A673 (cell line): ENCODE data around the gene MDH1. TPM values are rescaled to one million over a fixed set of nuclear protein-coding genes. Genes with fewer than 3 reads are reported as not detected.

Experiments
- BruUV-seq: library from RNA; stranded (reverse); fragments of 400-500 nt; replicated peaks from 2 replicates; lab custom pipeline; 2021; lab: Mats Ljungman, UMichigan
- CTCF ChIA-PET: fragments of 300-600 bp; sonication (Branson Sonifier 250); formaldehyde crosslinking; loops from one replicate; lab custom pipeline; 2022; ENCODE audit warnings: antibody characterized with exemption; lab: Charles Lee
- POLR2A ChIA-PET: fragments of 300-600 bp; sonication (Branson Sonifier 250); formaldehyde crosslinking; loops from one replicate; lab custom pipeline; 2022; ENCODE audit warnings: antibody characterized with exemption; ENCODE audit not compliant: low non-redundant PET; lab: Charles Lee
- DNase-seq: peaks from one replicate; pipeline ENCODE4 v3.0.0-alpha.2; 2015; ENCODE audit warnings: low spot score
- H3K27ac ChIP-seq: fragments of 200-600 bp; sonication (generic); 2 replicates; pipeline ENCODE4 v1.5.1; 2016; ENCODE audit warnings: mixed run types, low read depth, mild to moderate bottlenecking, mixed read lengths, antibody characterized with exemption, low read length; ENCODE audit not compliant: poor library complexity, severe bottlenecking
- H3K27me3 ChIP-seq: fragments of 200-600 bp; sonication (generic); replicated peaks from 2 replicates; pipeline ENCODE4 v1.6.1; 2017; ENCODE audit warnings: mixed run types, low read depth, mild to moderate bottlenecking, mixed read lengths, antibody characterized with exemption, low read length; ENCODE audit not compliant: insufficient read depth, poor library complexity
- H3K36me3 ChIP-seq: fragments of 200-600 bp; sonication (generic); 2 replicates; pipeline ENCODE4 v1.6.1; 2016; ENCODE audit warnings: mixed run types, mild to moderate bottlenecking, mixed read lengths, antibody characterized with exemption, low read length; ENCODE audit not compliant: insufficient read depth, poor library complexity, severe bottlenecking
- H3K4me1 ChIP-seq: fragments of 200-600 bp; sonication (generic); 2 replicates; pipeline ENCODE4 v1.6.1; 2017; ENCODE audit warnings: mixed run types, mild to moderate bottlenecking, mixed read lengths, antibody characterized with exemption, low read length; ENCODE audit not compliant: insufficient read depth, poor library complexity, severe bottlenecking
- H3K4me3 ChIP-seq: fragments of 200-600 bp; sonication (generic); 2 replicates; pipeline ENCODE4 v1.5.1; 2016; ENCODE audit warnings: low read depth, mixed run types, mild to moderate bottlenecking, mixed read lengths, low read length; ENCODE audit not compliant: poor library complexity, severe bottlenecking
- H3K9me3 ChIP-seq: fragments of 200-600 bp; sonication (generic); 2 replicates; pipeline ENCODE4 v1.6.1; 2016; ENCODE audit warnings: mixed run types, low read depth, mild to moderate bottlenecking, mixed read lengths, antibody characterized with exemption, low read length; ENCODE audit not compliant: poor library complexity, severe bottlenecking
- CTCF ChIP-seq: fragments of 300-800, 200-600 bp; sonication (generic); conservative IDR thresholded peaks from 2 replicates; pipeline ENCODE4 v1.5.1; 2017; ENCODE audit warnings: low read depth, mild to moderate bottlenecking, antibody characterized with exemption, low read length, moderate library complexity, mixed read lengths
- EZH2 ChIP-seq: fragments of 200-600 bp; sonication (generic); IDR thresholded peaks from 2 replicates; pipeline ENCODE4 v1.6.1; 2017; ENCODE audit warnings: borderline replicate concordance, low read depth, mild to moderate bottlenecking, mixed read lengths, antibody characterized with exemption, low read length; ENCODE audit not compliant: poor library complexity, severe bottlenecking
- intact Hi-C: fragments of 100-400 bp; cut with micrococcal nuclease; formaldehyde crosslinking; loops from one replicate; pipeline ENCODE4 v1.10.0; 2022; ENCODE audit not compliant: unreplicated experiment
- total RNA-seq: library from RNA; stranded (reverse); gene quantifications from 2 replicates; pipeline ENCODE4 v1.2.3, GENCODE V29; 2021

The MDH1 gene
- total RNA-seq, 1 experiment from 2014 or later: 185 TPM

GRCh38 chr2:63594660-63595059 lies 5.9 kb downstream of the MDH1 start:
- POLR2A ChIA-PET: no interaction called here
- CTCF ChIA-PET: no interaction called here
- Histone ChIP-seq H3K4me1 (peaks cover 17% of the 10 kb centered on the region), H3K36me3 (peaks cover 28% of the 10 kb centered on the region), H3K27ac (no peak overlapping the region), H3K4me3 (no peak overlapping the region), H3K9me3 (no peaks in the 10 kb centered on the region), H3K27me3 (no peaks in the 10 kb centered on the region)
- no peak for DNase-seq
- TF ChIP-seq EZH2: no peak
- no peak for TF ChIP-seq CTCF
- intact Hi-C loops: no loop called here
- BruUV-seq: no TSS peak

GRCh38 chr2:63596401-63596883 lies 7.7 kb downstream of the MDH1 start:
- CTCF ChIA-PET: no interaction called here
- intact Hi-C loops: no loop called here
- BruUV-seq: no TSS peak

GRCh38 chr2:63598981-63599380 lies 10.2 kb downstream of the MDH1 start:
- intact Hi-C loops: no loop called here
- Histone ChIP-seq H3K4me3 (no peak overlapping the region), H3K4me1 (no peaks in the 10 kb centered on the region), H3K27me3 (no peaks in the 10 kb centered on the region), H3K27ac (no peak overlapping the region), H3K9me3 (no peaks in the 10 kb centered on the region), H3K36me3 (peaks cover 45% of the 10 kb centered on the region)
- no TSS peak for BruUV-seq
- ChIA-PET POLR2A (no interaction called here), CTCF (no interaction called here)
- no peak for DNase-seq
- TF ChIP-seq CTCF: no peak
- TF ChIP-seq EZH2: no peak

More at GRCh38 chr2:63596401-63596883, 7.7 kb downstream of the MDH1 start:
- no peaks in the 10 kb centered on the region for H3K27me3 ChIP-seq
- no peaks in the 10 kb centered on the region for H3K9me3 ChIP-seq
- H3K27ac ChIP-seq: no peak overlapping the region
- H3K4me3 ChIP-seq: no peak overlapping the region
- no peak for TF ChIP-seq CTCF
- no peak for TF ChIP-seq EZH2
- DNase-seq: no peak
- H3K4me1 ChIP-seq: no peaks in the 10 kb centered on the region
- H3K36me3 ChIP-seq: peaks cover 25% of the 10 kb centered on the region
- POLR2A ChIA-PET: interaction anchor here (0.6 kb wide), 1 partner anchor 11 kb away, joined by 13 read pairs; no protein-coding TSS in a partner anchor
